ENCODE measurements around the gene CEP85. TPM values are rescaled to one million over a fixed set of nuclear protein-coding genes. Genes with fewer than 3 reads are reported as not detected.

CEP85 gene
- total RNA-seq, 1 donor from 2014 or later, result 8.4 TPM

- DNase-seq (ENCODE audit: low read depth) (no peak), FAIRE-seq (peak; percentile 96)
- Histone ChIP-seq H3K4me3 (ENCODE audit: low read depth, low read length) (no peak overlapping the region), H3K27me3 (ENCODE audit: control insufficient read depth, insufficient read depth, low read length) (no peaks in the 10 kb centered on the region), H3K36me3 (ENCODE audit: control insufficient read depth, insufficient read depth, low read length) (peaks cover 6% of the 10 kb centered on the region)
- TF ChIP-seq, protein P1, sequence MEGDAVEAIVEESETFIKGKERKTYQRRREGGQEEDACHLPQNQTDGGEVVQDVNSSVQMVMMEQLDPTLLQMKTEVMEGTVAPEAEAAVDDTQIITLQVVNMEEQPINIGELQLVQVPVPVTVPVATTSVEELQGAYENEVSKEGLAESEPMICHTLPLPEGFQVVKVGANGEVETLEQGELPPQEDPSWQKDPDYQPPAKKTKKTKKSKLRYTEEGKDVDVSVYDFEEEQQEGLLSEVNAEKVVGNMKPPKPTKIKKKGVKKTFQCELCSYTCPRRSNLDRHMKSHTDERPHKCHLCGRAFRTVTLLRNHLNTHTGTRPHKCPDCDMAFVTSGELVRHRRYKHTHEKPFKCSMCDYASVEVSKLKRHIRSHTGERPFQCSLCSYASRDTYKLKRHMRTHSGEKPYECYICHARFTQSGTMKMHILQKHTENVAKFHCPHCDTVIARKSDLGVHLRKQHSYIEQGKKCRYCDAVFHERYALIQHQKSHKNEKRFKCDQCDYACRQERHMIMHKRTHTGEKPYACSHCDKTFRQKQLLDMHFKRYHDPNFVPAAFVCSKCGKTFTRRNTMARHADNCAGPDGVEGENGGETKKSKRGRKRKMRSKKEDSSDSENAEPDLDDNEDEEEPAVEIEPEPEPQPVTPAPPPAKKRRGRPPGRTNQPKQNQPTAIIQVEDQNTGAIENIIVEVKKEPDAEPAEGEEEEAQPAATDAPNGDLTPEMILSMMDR (IDR thresholded peaks at IDR 0.05; ENCODE audit: insufficient read depth, low read length, severe bottlenecking), result no peak
Observed at GRCh38 chr1:26276432-26276838, 42.4 kb downstream of the CEP85 start.

DNA sequence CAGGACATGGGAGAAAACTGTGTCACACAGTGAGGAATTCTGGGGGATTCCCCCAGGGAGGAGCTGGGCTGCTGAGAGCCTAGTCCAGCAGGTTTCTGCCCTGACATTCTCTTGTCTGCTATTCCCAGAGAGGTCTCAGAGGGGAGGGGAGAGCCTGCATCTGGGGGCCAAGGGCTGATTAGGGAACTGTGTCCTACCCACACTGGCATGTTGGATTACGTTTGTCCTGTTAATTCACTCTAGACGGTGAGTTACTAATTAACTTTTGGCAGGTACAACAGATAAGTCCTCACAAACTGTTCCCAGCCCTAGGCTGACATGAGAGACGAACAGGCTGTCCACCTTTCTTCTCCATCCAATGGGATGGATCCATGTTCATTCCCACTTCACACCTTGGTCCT, 43.3 kb downstream of the CEP85 start:
- FAIRE-seq, result no peak
- TF ChIP-seq, protein P1 (IDR thresholded peaks at IDR 0.05; ENCODE audit: insufficient read depth, low read length, severe bottlenecking), result no peak
- H3K27me3 ChIP-seq (ENCODE audit: control insufficient read depth, insufficient read depth, low read length), result no peaks in the 10 kb centered on the region
- no peak overlapping the region for H3K4me3 ChIP-seq (ENCODE audit: low read depth, low read length)
- peaks cover 10% of the 10 kb centered on the region for H3K36me3 ChIP-seq (ENCODE audit: control insufficient read depth, insufficient read depth, low read length)
- DNase-seq (ENCODE audit: low read depth), result peak; percentile 50

- DNase-seq (ENCODE audit: low read depth) (no peak), FAIRE-seq (no peak)
- Histone ChIP-seq H3K27me3 (ENCODE audit: control insufficient read depth, insufficient read depth, low read length) (no peaks in the 10 kb centered on the region), H3K4me3 (ENCODE audit: low read depth, low read length) (no peak overlapping the region), H3K36me3 (ENCODE audit: control insufficient read depth, insufficient read depth, low read length) (peaks cover 10% of the 10 kb centered on the region)
- TF ChIP-seq, protein P1 (IDR thresholded peaks at IDR 0.05; ENCODE audit: insufficient read depth, low read length, severe bottlenecking), result no peak
Observed at GRCh38 chr1:26277719-26278118, 43.7 kb downstream of the CEP85 start.

DNA sequence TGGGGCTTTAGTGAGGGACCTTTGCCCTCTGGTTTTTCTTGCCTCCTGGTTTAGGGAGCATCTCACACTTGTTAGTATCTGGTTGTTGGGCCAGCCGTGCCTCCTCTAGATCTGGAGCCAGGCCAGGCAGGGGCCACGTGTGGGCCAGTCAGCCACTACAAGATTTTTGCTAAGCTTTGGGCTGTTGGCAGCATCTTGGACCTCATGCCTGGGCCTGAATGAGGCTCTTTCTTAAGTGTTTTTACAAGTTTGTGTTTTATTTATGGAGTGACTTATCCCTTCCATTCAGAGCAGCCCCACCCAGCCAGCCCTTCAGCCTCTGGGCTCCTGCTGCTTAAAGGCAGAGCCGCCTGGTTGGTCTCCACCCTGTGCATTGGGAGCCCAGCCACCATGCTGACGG, 44.3 kb downstream of the CEP85 start:
- peak; percentile 95 for DNase-seq (ENCODE audit: low read depth)
- FAIRE-seq, result no peak
- Histone ChIP-seq H3K4me3 (ENCODE audit: low read depth, low read length) (no peak overlapping the region), H3K27me3 (ENCODE audit: control insufficient read depth, insufficient read depth, low read length) (no peaks in the 10 kb centered on the region), H3K36me3 (ENCODE audit: control insufficient read depth, insufficient read depth, low read length) (peaks cover 10% of the 10 kb centered on the region)
- TF ChIP-seq, protein P1 (IDR thresholded peaks at IDR 0.05; ENCODE audit: insufficient read depth, low read length, severe bottlenecking), result no peak

- peaks cover 10% of the 10 kb centered on the region for H3K36me3 ChIP-seq (ENCODE audit: control insufficient read depth, insufficient read depth, low read length)
- no peaks in the 10 kb centered on the region for H3K27me3 ChIP-seq (ENCODE audit: control insufficient read depth, insufficient read depth, low read length)
- peak overlapping the region; percentile 77 for H3K4me3 ChIP-seq (ENCODE audit: low read depth, low read length)
- DNase-seq (ENCODE audit: low read depth) (peak; percentile 94), FAIRE-seq (no peak)
- TF ChIP-seq, protein P1 (IDR thresholded peaks at IDR 0.05; ENCODE audit: insufficient read depth, low read length, severe bottlenecking), result no peak
Observed at GRCh38 chr1:26278724-26279455, 44.9 kb downstream of the CEP85 start.
